GM20000 (cell line): ENCODE data around the gene NCOR1.
"Not testable (repeated sequence)": the region's sequence is repeated elsewhere in the genome, so short reads cannot be mapped to it uniquely, and the experiment has no call there.

Source experiments
- DNase-seq: peaks from one replicate; pipeline ENCODE4 v3.0.0; 2012; ENCODE audit warnings: low spot score
- TF ChIP-seq, protein P1 (sequence below): IDR thresholded peaks from 2 replicates; pipeline ENCODE4 v1.5.1; 2012; ENCODE audit warnings: mild to moderate bottlenecking, control low read depth; ENCODE audit errors: extremely low read depth, missing control alignments

The NCOR1 gene

DNA sequence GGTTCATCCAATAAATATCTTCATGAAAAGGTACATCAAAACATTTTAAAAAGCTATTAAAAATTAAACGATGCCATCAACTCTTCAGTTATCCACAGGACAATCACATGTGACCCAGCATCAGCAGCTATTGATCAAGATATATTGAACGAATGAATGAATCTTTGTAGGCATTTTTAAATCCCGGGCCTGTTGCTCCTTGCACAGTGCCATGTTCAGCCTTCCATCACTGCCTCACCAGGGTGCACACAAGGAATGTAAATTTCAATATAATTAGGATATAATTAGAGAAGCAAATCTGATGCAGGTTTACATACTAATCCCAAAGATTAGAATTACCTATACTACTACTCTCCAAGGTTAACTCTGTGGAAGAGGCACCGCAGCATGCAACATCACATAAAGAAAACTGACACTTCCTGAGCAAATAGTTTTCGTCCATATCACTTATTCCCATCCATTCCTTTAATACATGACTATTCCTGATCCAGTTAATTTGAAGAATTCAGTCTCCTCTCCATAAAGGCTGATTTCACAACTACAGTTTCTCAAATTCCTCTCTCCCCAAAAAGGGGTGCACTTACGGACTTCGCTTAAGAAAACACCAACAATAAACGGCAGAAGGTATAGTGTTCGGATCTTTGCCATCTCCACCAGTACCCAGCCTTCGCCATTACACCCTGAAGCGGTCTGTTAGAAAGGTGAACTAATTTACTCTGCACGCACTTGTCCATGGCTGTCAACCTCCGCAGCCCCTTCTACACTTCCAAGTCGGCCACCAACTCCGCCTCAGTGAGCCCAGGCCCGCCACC lies 938 bp downstream of the NCOR1 start:
- peak; percentile 56 for DNase-seq
- TF ChIP-seq, protein P1, sequence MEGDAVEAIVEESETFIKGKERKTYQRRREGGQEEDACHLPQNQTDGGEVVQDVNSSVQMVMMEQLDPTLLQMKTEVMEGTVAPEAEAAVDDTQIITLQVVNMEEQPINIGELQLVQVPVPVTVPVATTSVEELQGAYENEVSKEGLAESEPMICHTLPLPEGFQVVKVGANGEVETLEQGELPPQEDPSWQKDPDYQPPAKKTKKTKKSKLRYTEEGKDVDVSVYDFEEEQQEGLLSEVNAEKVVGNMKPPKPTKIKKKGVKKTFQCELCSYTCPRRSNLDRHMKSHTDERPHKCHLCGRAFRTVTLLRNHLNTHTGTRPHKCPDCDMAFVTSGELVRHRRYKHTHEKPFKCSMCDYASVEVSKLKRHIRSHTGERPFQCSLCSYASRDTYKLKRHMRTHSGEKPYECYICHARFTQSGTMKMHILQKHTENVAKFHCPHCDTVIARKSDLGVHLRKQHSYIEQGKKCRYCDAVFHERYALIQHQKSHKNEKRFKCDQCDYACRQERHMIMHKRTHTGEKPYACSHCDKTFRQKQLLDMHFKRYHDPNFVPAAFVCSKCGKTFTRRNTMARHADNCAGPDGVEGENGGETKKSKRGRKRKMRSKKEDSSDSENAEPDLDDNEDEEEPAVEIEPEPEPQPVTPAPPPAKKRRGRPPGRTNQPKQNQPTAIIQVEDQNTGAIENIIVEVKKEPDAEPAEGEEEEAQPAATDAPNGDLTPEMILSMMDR = no peak

- TF ChIP-seq, protein P1 = no peak
- no peak for DNase-seq
Observed at GRCh38 chr17:16212793-16213192, 2.5 kb downstream of the NCOR1 start.

GRCh38 chr17:16211590-16211989 lies 3.7 kb downstream of the NCOR1 start:
- no peak for DNase-seq
- TF ChIP-seq, protein P1 = no peak

DNA sequence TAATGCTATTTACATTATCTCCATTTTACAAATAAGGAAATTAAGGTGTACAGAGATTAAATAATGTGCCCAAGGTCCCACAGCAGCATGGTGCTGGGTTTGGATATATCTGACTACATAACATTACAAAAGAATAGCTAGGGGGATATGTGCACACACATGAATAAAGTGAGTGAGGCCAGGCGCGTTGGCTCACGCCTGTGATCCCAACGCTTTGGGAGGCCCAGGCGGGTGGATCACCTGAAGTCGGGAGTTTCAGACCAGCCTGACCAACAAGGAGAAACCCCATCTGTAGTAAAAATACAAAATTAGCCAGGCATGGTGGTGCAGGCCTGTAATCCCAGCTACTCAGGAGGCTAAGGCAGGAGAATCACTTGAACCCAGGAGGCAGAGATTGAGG lies 10.6 kb downstream of the NCOR1 start:
- DNase-seq = not testable (repeated sequence)

DNA sequence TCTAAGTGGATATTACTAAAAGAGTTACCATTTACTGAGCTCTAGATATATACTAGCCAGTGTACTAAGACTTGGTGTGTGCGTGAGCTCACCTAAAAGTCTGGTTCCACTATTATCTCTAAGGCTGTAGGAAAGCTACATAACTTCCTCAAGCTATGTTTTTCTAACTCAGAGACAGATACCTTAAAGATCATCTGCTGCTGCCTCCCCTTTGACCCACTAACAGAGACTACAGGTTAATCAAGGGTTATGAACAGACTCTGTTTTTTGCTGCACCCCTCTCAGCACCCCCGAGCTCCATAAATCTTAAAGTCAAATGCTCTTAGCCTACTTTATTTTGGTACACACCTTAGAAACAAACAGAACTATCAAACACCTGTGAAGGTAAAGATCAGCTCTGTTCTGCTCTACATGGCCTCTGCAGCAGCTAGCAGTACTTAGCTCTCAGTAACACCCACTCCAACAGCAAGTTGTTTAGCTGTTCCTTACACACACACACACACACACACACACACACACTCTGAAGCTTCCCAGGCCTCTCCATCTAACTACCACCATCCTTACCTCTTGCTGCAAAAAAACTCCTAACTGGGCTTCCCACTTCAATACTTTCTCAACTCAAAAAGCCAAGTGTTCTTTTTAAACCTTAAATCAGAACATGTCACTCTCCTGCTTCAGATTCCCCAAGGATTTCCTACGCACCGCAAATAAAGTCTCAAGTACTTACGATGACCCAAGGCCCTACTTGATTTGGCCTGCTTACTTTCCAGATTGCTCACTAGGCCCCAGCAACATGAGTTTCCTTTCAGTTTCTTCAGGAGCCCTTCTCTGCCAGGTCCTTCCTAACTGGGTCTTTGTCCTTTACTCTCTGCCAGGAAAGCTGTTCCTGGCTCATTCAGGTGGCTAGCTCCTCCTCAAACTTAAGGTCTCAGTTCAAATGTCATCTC lies 12.5 kb downstream of the NCOR1 start:
- DNase-seq = not testable (repeated sequence)

- DNase-seq = not testable (repeated sequence)
Observed at GRCh38 chr17:16201693-16202131, 13.6 kb downstream of the NCOR1 start.

- TF ChIP-seq, protein P1 = no peak
- DNase-seq = no peak
Observed at GRCh38 chr17:16199093-16199492, 16.2 kb downstream of the NCOR1 start.

- DNase-seq = no peak
- TF ChIP-seq, protein P1 = no peak
Observed at GRCh38 chr17:16197276-16197675, 18.1 kb downstream of the NCOR1 start.

GRCh38 chr17:16194307-16194835 lies 21.0 kb downstream of the NCOR1 start:
- DNase-seq = not testable (repeated sequence)
